Medulla oblongata (tissue), 1 donor: ENCODE measurements around the gene PHIP.
"Not testable (repeated sequence)": the region's sequence is repeated elsewhere in the genome, so short reads cannot be mapped to it uniquely, and the experiment has no call there.

Experiments used
- DNase-seq: peaks from one replicate; pipeline ENCODE4 v3.0.0-alpha.2; 2015; ENCODE audit errors: extremely low spot score

The PHIP gene

GRCh38 chr6:78921168-78921567, 156.9 kb downstream of the PHIP start:
- DNase-seq = not testable (repeated sequence)

- no peak for DNase-seq
Measured at GRCh38 chr6:78917788-78918187, 160.3 kb downstream of the PHIP start.

GRCh38 chr6:78916411-78916810, 161.6 kb downstream of the PHIP start:
- DNase-seq = no peak

- no peak for DNase-seq
Measured at GRCh38 chr6:78911218-78911940, 166.7 kb downstream of the PHIP start.

- no peak for DNase-seq
Measured at GRCh38 chr6:78910591-78911171, 167.4 kb downstream of the PHIP start.

GRCh38 chr6:78910010-78910409, 168.0 kb downstream of the PHIP start:
- no peak for DNase-seq

- DNase-seq = peak; percentile 18
Measured at GRCh38 chr6:78909391-78909790, 168.7 kb downstream of the PHIP start.

GRCh38 chr6:78908621-78909020, 169.4 kb downstream of the PHIP start:
- no peak for DNase-seq

- DNase-seq = no peak
Measured at GRCh38 chr6:78896227-78896626, 181.8 kb downstream of the PHIP start.

- DNase-seq = not testable (repeated sequence)
Measured at GRCh38 chr6:78889901-78890300, 188.2 kb downstream of the PHIP start.
